Measurements from ENCODE around the gene ANGPTL2.

DNA sequence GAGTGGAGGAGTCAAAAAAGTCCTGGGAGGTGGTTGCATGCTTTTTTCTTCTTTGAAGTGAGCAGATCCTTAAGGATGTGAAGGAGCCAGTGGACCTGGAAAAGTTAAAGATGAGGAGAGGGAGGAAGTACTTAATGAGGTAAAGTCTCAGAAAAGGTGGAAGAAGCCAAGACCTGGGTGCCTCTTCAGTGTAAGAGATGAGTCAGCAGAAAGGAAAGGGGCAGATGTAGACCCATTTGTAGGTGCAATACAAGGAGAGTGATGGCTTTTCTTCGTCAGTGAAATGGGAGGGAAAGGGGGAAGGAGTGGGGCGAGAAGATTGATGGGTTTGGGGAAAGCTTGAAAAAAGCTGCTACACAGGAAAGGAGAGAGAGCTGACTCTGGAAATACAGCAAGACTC is 82.9 kb downstream of the ANGPTL2 start:
- TF ChIP-seq, protein P1, sequence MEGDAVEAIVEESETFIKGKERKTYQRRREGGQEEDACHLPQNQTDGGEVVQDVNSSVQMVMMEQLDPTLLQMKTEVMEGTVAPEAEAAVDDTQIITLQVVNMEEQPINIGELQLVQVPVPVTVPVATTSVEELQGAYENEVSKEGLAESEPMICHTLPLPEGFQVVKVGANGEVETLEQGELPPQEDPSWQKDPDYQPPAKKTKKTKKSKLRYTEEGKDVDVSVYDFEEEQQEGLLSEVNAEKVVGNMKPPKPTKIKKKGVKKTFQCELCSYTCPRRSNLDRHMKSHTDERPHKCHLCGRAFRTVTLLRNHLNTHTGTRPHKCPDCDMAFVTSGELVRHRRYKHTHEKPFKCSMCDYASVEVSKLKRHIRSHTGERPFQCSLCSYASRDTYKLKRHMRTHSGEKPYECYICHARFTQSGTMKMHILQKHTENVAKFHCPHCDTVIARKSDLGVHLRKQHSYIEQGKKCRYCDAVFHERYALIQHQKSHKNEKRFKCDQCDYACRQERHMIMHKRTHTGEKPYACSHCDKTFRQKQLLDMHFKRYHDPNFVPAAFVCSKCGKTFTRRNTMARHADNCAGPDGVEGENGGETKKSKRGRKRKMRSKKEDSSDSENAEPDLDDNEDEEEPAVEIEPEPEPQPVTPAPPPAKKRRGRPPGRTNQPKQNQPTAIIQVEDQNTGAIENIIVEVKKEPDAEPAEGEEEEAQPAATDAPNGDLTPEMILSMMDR (IDR thresholded peaks at IDR 0.05; ENCODE audit: low read depth, low read length, poor library complexity, severe bottlenecking) = no peak
- TF ChIP-seq EZH2phosphoT487 (IDR thresholded peaks at IDR 0.05; ENCODE audit: borderline replicate concordance, low read length) = no peak
